ENCODE data around the gene FBXL3. TPM values are rescaled to one million over a fixed set of nuclear protein-coding genes. Genes with fewer than 3 reads are reported as not detected.

Gene FBXL3
- total and polyA plus RNA-seq, 2 of the 13 experiments (the other 11 are each of a cell fraction or from before 2014, with no cell fraction given), result 11.5 to 18.5 TPM

DNA sequence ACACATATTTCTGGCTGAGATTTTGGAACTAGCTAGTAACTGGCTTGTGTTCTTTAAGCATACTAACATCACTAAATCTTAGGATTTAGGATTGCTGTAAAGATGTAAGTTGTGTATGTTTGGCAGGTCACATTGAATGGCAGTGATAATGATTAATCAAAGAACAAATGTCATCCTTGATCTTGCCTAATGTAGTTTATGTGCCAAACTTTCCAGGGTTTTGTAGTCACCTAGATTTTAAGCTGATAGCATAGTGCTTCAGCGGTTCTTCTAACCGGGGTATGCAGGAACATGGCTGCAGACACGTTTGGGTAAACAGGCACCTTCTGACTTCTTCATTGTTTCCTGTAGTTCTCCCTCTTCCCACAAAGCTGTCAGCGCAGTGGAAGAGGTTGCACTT, 25.4 kb downstream of the FBXL3 start:
- in situ Hi-C loops (cut with HindIII; ENCODE audit: extremely low pct_ligation_motif_present, low pct_unique_long_range_greater_than_20kb), result no loop called here

DNA sequence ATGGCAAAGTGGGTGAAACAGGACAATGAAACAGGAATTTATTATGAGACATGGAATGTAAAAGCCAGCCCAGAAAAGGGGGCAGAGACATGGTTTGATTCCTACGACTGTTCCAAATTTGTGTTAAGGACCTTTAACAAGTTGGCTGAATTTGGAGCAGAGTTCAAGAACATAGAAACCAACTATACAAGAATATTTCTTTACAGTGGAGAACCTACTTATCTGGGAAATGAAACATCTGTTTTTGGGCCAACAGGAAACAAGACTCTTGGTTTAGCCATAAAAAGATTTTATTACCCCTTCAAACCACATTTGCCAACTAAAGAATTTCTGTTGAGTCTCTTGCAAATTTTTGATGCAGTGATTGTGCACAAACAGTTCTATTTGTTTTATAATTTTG, 26.5 kb downstream of the FBXL3 start:
- Histone ChIP-seq H3K27me3 (ENCODE audit: control insufficient read depth in 1 of 2, insufficient read depth in 2 of 2, low read length in 2 of 2) (no peaks in the 10 kb centered on the region), H3K4me3 (replicated peaks in 1 of 3; ENCODE audit: insufficient read depth in 1 of 3, low read depth in 2 of 3, low read length in 3 of 3) (no peak overlapping the region), H3K4me1 (ENCODE audit: insufficient read depth, low read length) (no peaks in the 10 kb centered on the region), H3K4me2 (ENCODE audit: low read depth, low read length) (no peak overlapping the region), H4K20me1 (ENCODE audit: insufficient read depth, low read length) (no peaks in the 10 kb centered on the region), H3K79me2 (ENCODE audit: insufficient read depth, low read length) (no peaks in the 10 kb centered on the region), H3K27ac (ENCODE audit: extremely low read length, insufficient read depth, low read length) (no peak overlapping the region), H3K36me3 (replicated peaks in 1 of 2; ENCODE audit: control insufficient read depth in 1 of 2, insufficient read depth in 2 of 2, low read length in 2 of 2) (peaks cover 3 to 19% of the 10 kb centered on the region in 2 experiments), H3K9ac (ENCODE audit: insufficient read depth, low read depth, low read length) (no peak overlapping the region), H2AFZ (ENCODE audit: low read length) (no peak overlapping the region), H3K9me3 (ENCODE audit: low read length) (no peaks in the 10 kb centered on the region)
- FAIRE-seq (no peak), ATAC-seq (no peak), DNase-seq (ENCODE audit: low spot score) (no peak)
- WGBS (ENCODE audit: low lambda C conversion rate), result 100% methylated on average over 1 of the region's 1 CpG
- ChIA-PET CTCF (ENCODE audit: low intra/inter-chr PET ratio, low total read pairs) (no interaction called here), POLR2A (no interaction called here)
- intact Hi-C loops (cut with micrococcal nuclease; ENCODE audit: unreplicated experiment), result no loop called here
- no peak for TF ChIP-seq ZSCAN30 (CRISPR knock-in tag; IDR thresholded peaks at IDR 0.05)
- no TSS peak for BruUV-seq (replicated peaks)
- in situ Hi-C loops (cut with HindIII; ENCODE audit: extremely low pct_ligation_motif_present, low pct_unique_long_range_greater_than_20kb), result no loop called here

More for the DNA sequence above, 25.4 kb downstream of the FBXL3 start:
- WGBS (ENCODE audit: low lambda C conversion rate), result 81% methylated on average over 4 of the region's 4 CpGs
- Histone ChIP-seq H3K4me1 (ENCODE audit: insufficient read depth, low read length) (no peaks in the 10 kb centered on the region), H3K4me3 (replicated peaks in 1 of 3; ENCODE audit: insufficient read depth in 1 of 3, low read depth in 2 of 3, low read length in 3 of 3) (no peak overlapping the region), H3K4me2 (ENCODE audit: low read depth, low read length) (no peak overlapping the region), H3K9ac (ENCODE audit: insufficient read depth, low read depth, low read length) (no peak overlapping the region), H3K9me3 (ENCODE audit: low read length) (no peaks in the 10 kb centered on the region), H2AFZ (ENCODE audit: low read length) (no peak overlapping the region), H3K27me3 (ENCODE audit: control insufficient read depth in 1 of 2, insufficient read depth in 2 of 2, low read length in 2 of 2) (no peaks in the 10 kb centered on the region), H3K27ac (ENCODE audit: extremely low read length, insufficient read depth, low read length) (no peak overlapping the region), H3K36me3 (replicated peaks in 1 of 2; ENCODE audit: control insufficient read depth in 1 of 2, insufficient read depth in 2 of 2, low read length in 2 of 2) (peaks cover 3 to 18% of the 10 kb centered on the region in 2 experiments), H4K20me1 (ENCODE audit: insufficient read depth, low read length) (no peaks in the 10 kb centered on the region), H3K79me2 (ENCODE audit: insufficient read depth, low read length) (no peaks in the 10 kb centered on the region)
- no TSS peak for BruUV-seq (replicated peaks)
- intact Hi-C loops (cut with micrococcal nuclease; ENCODE audit: unreplicated experiment), result no loop called here
- FAIRE-seq (no peak), DNase-seq (ENCODE audit: low spot score) (no peak), ATAC-seq (no peak)
- ChIA-PET POLR2A (interaction anchor here (1.2 to 1.4 kb wide), 2 partner anchors 9 to 25 kb away, joined by 3 to 7 read pairs; partner anchors contain the start of gene CLN5), CTCF (ENCODE audit: low intra/inter-chr PET ratio, low total read pairs) (interaction anchor here (2.0 kb wide), 1 partner anchor 21 kb away, joined by 10 read pairs; no protein-coding TSS in a partner anchor)
- TF ChIP-seq ZNF263 (CRISPR knock-in tag; IDR thresholded peaks at IDR 0.05), result no peak
- TF ChIP-seq, protein P1, sequence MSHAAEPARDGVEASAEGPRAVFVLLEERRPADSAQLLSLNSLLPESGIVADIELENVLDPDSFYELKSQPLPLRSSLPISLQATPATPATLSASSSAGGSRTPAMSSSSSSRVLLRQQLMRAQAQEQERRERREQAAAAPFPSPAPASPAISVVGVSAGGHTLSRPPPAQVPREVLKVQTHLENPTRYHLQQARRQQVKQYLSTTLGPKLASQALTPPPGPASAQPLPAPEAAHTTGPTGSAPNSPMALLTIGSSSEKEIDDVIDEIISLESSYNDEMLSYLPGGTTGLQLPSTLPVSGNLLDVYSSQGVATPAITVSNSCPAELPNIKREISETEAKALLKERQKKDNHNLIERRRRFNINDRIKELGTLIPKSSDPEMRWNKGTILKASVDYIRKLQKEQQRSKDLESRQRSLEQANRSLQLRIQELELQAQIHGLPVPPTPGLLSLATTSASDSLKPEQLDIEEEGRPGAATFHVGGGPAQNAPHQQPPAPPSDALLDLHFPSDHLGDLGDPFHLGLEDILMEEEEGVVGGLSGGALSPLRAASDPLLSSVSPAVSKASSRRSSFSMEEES (CRISPR knock-in tag; IDR thresholded peaks at IDR 0.05), result no peak
- no peak for TF ChIP-seq LCORL (IDR thresholded peaks at IDR 0.05)
- no peak for TF ChIP-seq LCORL (CRISPR knock-in tag; IDR thresholded peaks at IDR 0.05)

Measured in HepG2 (cell line).